ENCODE data around the gene AVPI1.

GRCh38 chr10:97643441-97643985, 43.5 kb downstream of the AVPI1 start:
- TF ChIP-seq CTCF (IDR thresholded peaks at IDR 0.05) (no peak), EZH2 (IDR thresholded peaks at IDR 0.05) (no peak)
